ENCODE results near the gene CEACAM16.
"Not testable (repeated sequence)": the region's sequence is repeated elsewhere in the genome, so short reads cannot be mapped to it uniquely, and the experiment has no call there.

CEACAM16 gene

GRCh38 chr19:44697670-44698034 is 1.3 kb upstream of the CEACAM16 start:
- intact Hi-C loops (cut with DNase I), result no loop called here
- DNase-seq, result no peak

- intact Hi-C loops (cut with DNase I), result no loop called here
- no peak for DNase-seq
Measured at GRCh38 chr19:44700547-44700946, 1.6 kb downstream of the CEACAM16 start.

- no peak for DNase-seq
- intact Hi-C loops (cut with DNase I), result no loop called here
Measured at GRCh38 chr19:44701228-44701627, 2.3 kb downstream of the CEACAM16 start.

- intact Hi-C loops (cut with DNase I), result no loop called here
- DNase-seq, result no peak
Measured at GRCh38 chr19:44702551-44703176, 3.7 kb downstream of the CEACAM16 start.

- intact Hi-C loops (cut with DNase I), result no loop called here
- DNase-seq, result no peak
Measured at GRCh38 chr19:44703336-44704078, 4.6 kb downstream of the CEACAM16 start.

GRCh38 chr19:44704982-44705381 is 6.0 kb downstream of the CEACAM16 start:
- no peak for DNase-seq
- intact Hi-C loops (cut with DNase I), result no loop called here

- no peak for DNase-seq
- intact Hi-C loops (cut with DNase I), result no loop called here
Measured at GRCh38 chr19:44705502-44706010, 6.6 kb downstream of the CEACAM16 start.

GRCh38 chr19:44706506-44707236 is 7.7 kb downstream of the CEACAM16 start:
- intact Hi-C loops (cut with DNase I), result no loop called here
- no peak for DNase-seq

- no peak for DNase-seq
- intact Hi-C loops (cut with DNase I), result no loop called here
Measured at GRCh38 chr19:44707794-44708193, 8.8 kb downstream of the CEACAM16 start.

GRCh38 chr19:44708940-44709339 is 10.0 kb downstream of the CEACAM16 start:
- intact Hi-C loops (cut with DNase I), result no loop called here
- no peak for DNase-seq

- DNase-seq; intact Hi-C loops (cut with DNase I): not testable (repeated sequence)
Measured at GRCh38 chr19:44709434-44710266, 10.7 kb downstream of the CEACAM16 start.

- no peak for DNase-seq
- intact Hi-C loops (cut with DNase I), result no loop called here
Measured at GRCh38 chr19:44710483-44710882, 11.5 kb downstream of the CEACAM16 start.

- intact Hi-C loops (cut with DNase I), result no loop called here
- no peak for DNase-seq
Measured at GRCh38 chr19:44712864-44713515, 14.0 kb downstream of the CEACAM16 start.

GRCh38 chr19:44714597-44715169 is 15.7 kb downstream of the CEACAM16 start:
- intact Hi-C loops (cut with DNase I), result no loop called here
- no peak for DNase-seq

GRCh38 chr19:44717603-44718002 is 18.7 kb downstream of the CEACAM16 start:
- no peak for DNase-seq
- intact Hi-C loops (cut with DNase I), result no loop called here

GRCh38 chr19:44718441-44719261 is 19.7 kb downstream of the CEACAM16 start:
- intact Hi-C loops (cut with DNase I), result no loop called here
- DNase-seq, result peak in 17 of 42 donors; percentile 11 to 60 (median 32)

- DNase-seq, result no peak
- intact Hi-C loops (cut with DNase I), result no loop called here
Measured at GRCh38 chr19:44719262-44719701, 20.3 kb downstream of the CEACAM16 start.
